HCT116 (cell line): Measurements from ENCODE around the gene GTF2H3. TPM values are rescaled to one million over a fixed set of nuclear protein-coding genes. Genes with fewer than 3 reads are reported as not detected.

Source experiments
- ATAC-seq: fragments of 200-7000 bp; cut with Tn5 transposase; 2 replicates; pipeline ENCODE4 v1.9.1; 2020; ENCODE audit warnings: mild to moderate bottlenecking, moderate library complexity
- BruUV-seq: library from RNA; stranded (reverse); fragments of 400-500 nt; replicated peaks from 2 replicates; lab custom pipeline; 2021; lab: Mats Ljungman, UMichigan
- CTCF ChIA-PET: fragments of 300-600 bp; sonication (Branson Sonifier 250); formaldehyde crosslinking; loops from one replicate; lab custom pipeline; 2021; ENCODE audit warnings: antibody characterized with exemption; lab: Charles Lee
- POLR2A ChIA-PET: fragments of 300-600, 350-600 bp; sonication (Branson Sonifier 250); formaldehyde crosslinking; loops from one replicate; lab custom pipeline; 2021; ENCODE audit warnings: antibody characterized with exemption; lab: Charles Lee
- RAD21 ChIA-PET, 2 experiments: fragments of 300-600 bp; sonication (Branson Sonifier 250); formaldehyde crosslinking; loops; one replicate each; lab custom pipeline; 2023; ENCODE audit warnings: low total read pairs in 2 of 2; ENCODE audit not compliant: uncharacterized antibody in 2 of 2, unreplicated experiment in 2 of 2, low non-redundant PET in 1 of 2; lab: Charles Lee
- DNase-seq: peaks from one replicate; pipeline ENCODE4 v3.0.0-alpha.2; 2010; ENCODE audit warnings: low read depth, low spot score
- H2AFZ ChIP-seq: fragments of 200-600 bp; shearing (Covaris generic), sonication (generic); 2 replicates; pipeline ENCODE4 v1.6.1; 2017; ENCODE audit warnings: low read depth, mixed run types, mixed read lengths, antibody characterized with exemption, low read length; ENCODE audit not compliant: poor library complexity, severe bottlenecking
- H3K27ac ChIP-seq: 2 replicates; pipeline ENCODE4 v1.5.1; 2012; ENCODE audit warnings: low read depth, low read length
- H3K27me3 ChIP-seq: fragments of 200-600 bp; sonication (generic); 2 replicates; pipeline ENCODE4 v1.6.1; 2016; ENCODE audit warnings: mixed run types, low read length, mixed read lengths; ENCODE audit not compliant: insufficient read depth
- H3K36me3 ChIP-seq, 2 experiments: fragments of 200-500 bp in 1 of 2; fragments of 200-600 bp in 1 of 2; sonication (Bioruptor generic) in 1 of 2; sonication (generic) in 1 of 2; 2 replicates each; pipeline versions ENCODE4 v1.5.1 to v1.6.1; 2014 to 2016; ENCODE audit warnings: low read length in 2 of 2, inconsistent platforms in 1 of 2, mixed read lengths in 1 of 2, mixed run types in 1 of 2; ENCODE audit not compliant: insufficient read depth in 2 of 2, control insufficient read depth in 1 of 2
- H3K4me1 ChIP-seq, 2 experiments: fragments of 200-600 bp in 1 of 2; sonication (generic) in 1 of 2; 2 replicates each; pipeline versions ENCODE4 v1.5.1 to v1.6.1; 2012 to 2017; ENCODE audit warnings: low read length in 2 of 2, inconsistent platforms in 1 of 2, mild to moderate bottlenecking in 1 of 2, mixed read lengths in 1 of 2, mixed run types in 1 of 2, moderate library complexity in 1 of 2; ENCODE audit not compliant: insufficient read depth in 2 of 2, control insufficient read depth in 1 of 2
- H3K4me2 ChIP-seq: fragments of 200-600 bp; sonication (generic); 2 replicates; pipeline ENCODE4 v1.6.1; 2017; ENCODE audit warnings: mixed run types, low read length, mixed read lengths
- H3K4me3 ChIP-seq, 2 experiments: fragments of 200-600 bp in 1 of 2; sonication (generic) in 1 of 2; replicated peaks in 1 of 2; 2 replicates each; pipeline ENCODE4 v1.5.1; 2011 to 2016; ENCODE audit warnings: low read length in 2 of 2, control low read depth in 1 of 2, low read depth in 1 of 2, mild to moderate bottlenecking in 1 of 2, mixed read lengths in 1 of 2, mixed run types in 1 of 2
- H3K79me2 ChIP-seq: fragments of 200-600 bp; sonication (generic); 2 replicates; pipeline ENCODE4 v1.6.1; 2017; ENCODE audit warnings: mild to moderate bottlenecking, mixed run types, low read length, moderate library complexity, mixed read lengths; ENCODE audit not compliant: insufficient read depth
- H3K9ac ChIP-seq: fragments of 200-600 bp; sonication (generic); 2 replicates; pipeline ENCODE4 v1.6.1; 2016; ENCODE audit warnings: low read length, mixed read lengths
- H3K9me2 ChIP-seq: fragments of 200-600 bp; sonication (generic), shearing (Covaris generic); 2 replicates; pipeline ENCODE4 v1.6.1; 2017; ENCODE audit warnings: mixed run types, mild to moderate bottlenecking, moderate library complexity; ENCODE audit not compliant: insufficient read depth
- H3K9me3 ChIP-seq, 2 experiments: fragments of 200-500 bp in 1 of 2; fragments of 200-600 bp in 1 of 2; sonication (Bioruptor generic) in 1 of 2; sonication (generic) in 1 of 2; 2 replicates each; pipeline ENCODE4 v1.6.1; 2014 to 2017; ENCODE audit warnings: low read length in 2 of 2, mixed read lengths in 2 of 2, inconsistent platforms in 1 of 2, low read depth in 1 of 2, mild to moderate bottlenecking in 1 of 2, mixed run types in 1 of 2, moderate library complexity in 1 of 2; ENCODE audit not compliant: control insufficient read depth in 1 of 2, insufficient read depth in 1 of 2
- H4K20me1 ChIP-seq: fragments of 200-600 bp; sonication (generic), shearing (Covaris generic); 2 replicates; pipeline ENCODE4 v1.6.1; 2017; ENCODE audit warnings: mixed run types, mild to moderate bottlenecking, moderate library complexity; ENCODE audit not compliant: insufficient read depth
- EGR1 ChIP-seq: IDR thresholded peaks from 2 replicates; pipeline ENCODE4 v1.6.1; 2012; ENCODE audit warnings: low read depth
- JUND ChIP-seq: IDR thresholded peaks from 2 replicates; pipeline ENCODE4 v1.6.1; 2012
- SIN3A ChIP-seq: IDR thresholded peaks from 2 replicates; pipeline ENCODE4 v1.6.1; 2012; ENCODE audit warnings: low read depth
- SP1 ChIP-seq: IDR thresholded peaks from 2 replicates; pipeline ENCODE4 v1.6.1; 2012; ENCODE audit warnings: low read depth
- YY1 ChIP-seq: IDR thresholded peaks from 2 replicates; pipeline ENCODE4 v1.6.1; 2011; ENCODE audit warnings: low read length, low read depth, moderate library complexity, mild to moderate bottlenecking; ENCODE audit not compliant: insufficient replicate concordance; ENCODE audit errors: extremely low read depth
- ZFX ChIP-seq: fragments of 450-650 bp; IDR thresholded peaks from 2 replicates; pipeline ENCODE4 v1.6.1; 2017
- intact Hi-C: fragments of 100-400 bp; cut with micrococcal nuclease; formaldehyde crosslinking; loops from 2 replicates; pipeline ENCODE4 v1.10.0; 2022
- total RNA-seq: library from RNA; stranded (reverse); gene quantifications from one replicate; pipeline ENCODE4 v1.2.1, GENCODE V29; 2021; ENCODE audit not compliant: unreplicated experiment
- TF ChIP-seq, protein P1 (sequence below): IDR thresholded peaks from 2 replicates; pipeline ENCODE4 v1.6.1; 2012; ENCODE audit warnings: low read depth
- TF ChIP-seq, protein P2 (sequence below): IDR thresholded peaks from 2 replicates; pipeline ENCODE4 v1.6.1; 2011; ENCODE audit warnings: mild to moderate bottlenecking, low read length, moderate library complexity; ENCODE audit not compliant: insufficient replicate concordance; ENCODE audit errors: extremely low read depth
- TF ChIP-seq, protein P3 (sequence below): IDR thresholded peaks from 2 replicates; pipeline ENCODE4 v1.6.1; 2012

Gene GTF2H3
- total RNA-seq, 1 experiment from 2014 or later: 94.0 TPM

DNA sequence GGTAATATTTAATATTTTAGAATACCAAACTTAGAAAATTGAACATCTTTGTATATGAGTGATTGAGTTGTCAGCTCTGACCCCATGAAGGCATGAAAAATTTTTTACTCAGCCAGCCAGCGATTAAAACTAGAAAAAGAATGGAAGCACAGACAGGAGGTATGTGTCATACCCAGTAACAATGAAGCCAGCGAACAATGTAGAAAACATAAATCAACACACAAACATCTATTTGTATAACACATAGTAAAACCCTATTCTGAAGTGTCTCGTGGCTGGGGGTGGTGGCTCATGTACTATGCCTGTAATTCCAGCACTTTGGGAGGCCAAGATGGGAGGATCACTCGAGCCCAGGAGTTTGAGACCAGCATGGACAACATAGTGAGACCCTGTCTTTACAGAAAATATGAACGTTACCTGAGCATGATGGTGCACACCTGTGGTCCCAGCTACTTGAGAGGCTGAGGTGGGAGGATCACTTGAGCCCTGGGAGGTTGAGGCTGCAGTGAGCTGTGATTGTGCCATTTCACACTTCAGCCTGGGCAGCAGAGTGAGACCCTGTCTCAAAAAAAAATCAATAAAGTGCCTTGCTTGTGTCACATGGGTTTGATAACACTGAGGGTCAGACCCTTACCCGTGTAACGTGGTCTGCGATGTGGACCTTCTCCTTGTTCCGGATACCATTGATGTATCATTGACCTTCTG is 43.1 kb downstream of the GTF2H3 start:
- Histone ChIP-seq H3K9ac (no peak overlapping the region), H3K9me3 (no peaks in the 10 kb centered on the region), H3K36me3 (peaks cover 4 to 6% of the 10 kb centered on the region in 2 experiments; a peak in 1 of 4 replicates), H3K4me2 (no peak overlapping the region), H3K4me3 (no peak overlapping the region), H3K27ac (no peak overlapping the region), H3K9me2 (no peaks in the 10 kb centered on the region), H3K79me2 (no peaks in the 10 kb centered on the region)
- DNase-seq: no peak
- ATAC-seq: no peak
- ChIA-PET CTCF (no interaction called here), RAD21 (no interaction called here)
- BruUV-seq: no TSS peak
- intact Hi-C loops: no loop called here
- TF ChIP-seq ZFX (no peak), EGR1 (no peak), SIN3A (no peak), SP1 (no peak), YY1 (no peak), JUND (no peak)
- TF ChIP-seq, protein P1, sequence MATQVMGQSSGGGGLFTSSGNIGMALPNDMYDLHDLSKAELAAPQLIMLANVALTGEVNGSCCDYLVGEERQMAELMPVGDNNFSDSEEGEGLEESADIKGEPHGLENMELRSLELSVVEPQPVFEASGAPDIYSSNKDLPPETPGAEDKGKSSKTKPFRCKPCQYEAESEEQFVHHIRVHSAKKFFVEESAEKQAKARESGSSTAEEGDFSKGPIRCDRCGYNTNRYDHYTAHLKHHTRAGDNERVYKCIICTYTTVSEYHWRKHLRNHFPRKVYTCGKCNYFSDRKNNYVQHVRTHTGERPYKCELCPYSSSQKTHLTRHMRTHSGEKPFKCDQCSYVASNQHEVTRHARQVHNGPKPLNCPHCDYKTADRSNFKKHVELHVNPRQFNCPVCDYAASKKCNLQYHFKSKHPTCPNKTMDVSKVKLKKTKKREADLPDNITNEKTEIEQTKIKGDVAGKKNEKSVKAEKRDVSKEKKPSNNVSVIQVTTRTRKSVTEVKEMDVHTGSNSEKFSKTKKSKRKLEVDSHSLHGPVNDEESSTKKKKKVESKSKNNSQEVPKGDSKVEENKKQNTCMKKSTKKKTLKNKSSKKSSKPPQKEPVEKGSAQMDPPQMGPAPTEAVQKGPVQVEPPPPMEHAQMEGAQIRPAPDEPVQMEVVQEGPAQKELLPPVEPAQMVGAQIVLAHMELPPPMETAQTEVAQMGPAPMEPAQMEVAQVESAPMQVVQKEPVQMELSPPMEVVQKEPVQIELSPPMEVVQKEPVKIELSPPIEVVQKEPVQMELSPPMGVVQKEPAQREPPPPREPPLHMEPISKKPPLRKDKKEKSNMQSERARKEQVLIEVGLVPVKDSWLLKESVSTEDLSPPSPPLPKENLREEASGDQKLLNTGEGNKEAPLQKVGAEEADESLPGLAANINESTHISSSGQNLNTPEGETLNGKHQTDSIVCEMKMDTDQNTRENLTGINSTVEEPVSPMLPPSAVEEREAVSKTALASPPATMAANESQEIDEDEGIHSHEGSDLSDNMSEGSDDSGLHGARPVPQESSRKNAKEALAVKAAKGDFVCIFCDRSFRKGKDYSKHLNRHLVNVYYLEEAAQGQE: no peak
- TF ChIP-seq, protein P2, sequence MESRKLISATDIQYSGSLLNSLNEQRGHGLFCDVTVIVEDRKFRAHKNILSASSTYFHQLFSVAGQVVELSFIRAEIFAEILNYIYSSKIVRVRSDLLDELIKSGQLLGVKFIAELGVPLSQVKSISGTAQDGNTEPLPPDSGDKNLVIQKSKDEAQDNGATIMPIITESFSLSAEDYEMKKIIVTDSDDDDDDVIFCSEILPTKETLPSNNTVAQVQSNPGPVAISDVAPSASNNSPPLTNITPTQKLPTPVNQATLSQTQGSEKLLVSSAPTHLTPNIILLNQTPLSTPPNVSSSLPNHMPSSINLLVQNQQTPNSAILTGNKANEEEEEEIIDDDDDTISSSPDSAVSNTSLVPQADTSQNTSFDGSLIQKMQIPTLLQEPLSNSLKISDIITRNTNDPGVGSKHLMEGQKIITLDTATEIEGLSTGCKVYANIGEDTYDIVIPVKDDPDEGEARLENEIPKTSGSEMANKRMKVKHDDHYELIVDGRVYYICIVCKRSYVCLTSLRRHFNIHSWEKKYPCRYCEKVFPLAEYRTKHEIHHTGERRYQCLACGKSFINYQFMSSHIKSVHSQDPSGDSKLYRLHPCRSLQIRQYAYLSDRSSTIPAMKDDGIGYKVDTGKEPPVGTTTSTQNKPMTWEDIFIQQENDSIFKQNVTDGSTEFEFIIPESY: no peak
- TF ChIP-seq, protein P3, sequence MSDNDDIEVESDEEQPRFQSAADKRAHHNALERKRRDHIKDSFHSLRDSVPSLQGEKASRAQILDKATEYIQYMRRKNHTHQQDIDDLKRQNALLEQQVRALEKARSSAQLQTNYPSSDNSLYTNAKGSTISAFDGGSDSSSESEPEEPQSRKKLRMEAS: no peak
- TF ChIP-seq, all 23 proteins: peak for 0
- POLR2A ChIA-PET: no interaction called here
- Histone ChIP-seq H2AFZ (no peak overlapping the region), H4K20me1 (no peaks in the 10 kb centered on the region), H3K4me1 (peaks cover 1 to 4% of the 10 kb centered on the region in 2 experiments), H3K27me3 (no peaks in the 10 kb centered on the region)
